ENCODE results near the gene GAS6. TPM values are rescaled to one million over a fixed set of nuclear protein-coding genes. Genes with fewer than 3 reads are reported as not detected.
"Not testable (repeated sequence)": the region's sequence is repeated elsewhere in the genome, so short reads cannot be mapped to it uniquely, and the experiment has no call there.

The GAS6 gene
- total RNA-seq (2014; rRNA removed; shearing (Covaris generic)) = 12.0 and 13.6 TPM in 2 replicates
- polyA plus RNA-seq (2014; cell fraction: nucleus; rRNA removed) = 40.6 and 45.9 TPM in 2 replicates

DNA sequence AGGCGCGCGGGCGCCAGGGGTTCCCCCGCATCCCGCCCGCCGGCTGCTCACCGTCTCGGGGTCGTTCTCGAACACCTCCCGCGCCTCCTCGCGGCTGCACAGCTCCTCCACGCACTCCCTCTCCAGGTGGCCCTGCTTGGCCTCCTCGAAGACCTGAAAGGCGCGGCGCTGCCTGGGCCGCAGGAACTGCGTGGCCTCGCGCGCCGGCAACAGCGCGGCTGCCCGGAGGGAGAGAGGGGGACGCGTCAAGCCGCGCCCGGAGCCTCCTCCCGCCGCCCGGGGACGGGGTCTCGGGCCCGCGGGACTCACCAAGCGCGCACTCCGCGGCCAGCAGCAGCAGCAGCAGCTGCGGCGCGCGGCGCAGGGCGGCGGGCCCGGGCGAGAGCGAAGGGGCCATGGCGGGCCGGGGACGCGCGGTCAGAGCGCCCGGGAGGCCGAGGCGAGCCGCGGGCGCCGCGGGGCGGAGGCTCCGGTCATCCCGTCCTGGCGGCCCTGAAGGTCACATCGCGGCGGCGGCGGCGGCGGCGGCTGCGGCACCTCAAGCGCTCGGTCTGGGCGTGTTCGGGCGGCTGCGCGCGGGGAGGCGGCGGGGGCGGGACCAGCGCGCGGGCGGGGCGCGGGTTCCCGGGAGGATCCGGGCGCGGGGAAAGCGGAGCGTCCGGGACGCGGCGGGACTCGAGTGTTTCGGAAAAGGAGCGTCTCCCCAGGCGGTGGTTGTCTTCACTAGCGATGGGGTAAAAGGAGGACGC lies at the start of gene GAS6:
GAS6 (minus strand) TSS at position 553 of the 749 bp plus-strand sequence; CDS start at position 397, 156 bp downstream.
- DNase-seq (ENCODE audit: extremely low read depth, low read depth) = peak; percentile 18

DNA sequence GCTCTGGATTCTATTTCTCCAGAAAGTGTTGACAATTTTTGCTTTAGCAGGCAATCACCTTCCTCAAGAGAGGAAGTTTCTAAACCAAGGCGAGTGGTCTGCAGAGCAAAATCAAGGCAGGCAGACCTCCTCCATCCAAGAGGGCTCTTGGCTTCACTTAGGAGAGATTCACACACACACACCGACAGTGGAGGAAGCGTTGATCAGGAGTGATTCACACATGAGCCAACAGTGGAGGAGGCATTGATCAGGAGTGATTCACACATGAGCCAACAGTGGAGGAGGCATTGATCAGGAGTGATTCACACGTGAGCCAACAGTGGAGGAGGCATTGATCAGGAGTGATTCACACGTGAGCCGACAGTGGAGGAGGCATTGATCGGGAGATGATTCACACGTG lies 49.5 kb upstream of the GAS6 start:
- DNase-seq (ENCODE audit: extremely low read depth, low read depth) = not testable (repeated sequence)

DNA sequence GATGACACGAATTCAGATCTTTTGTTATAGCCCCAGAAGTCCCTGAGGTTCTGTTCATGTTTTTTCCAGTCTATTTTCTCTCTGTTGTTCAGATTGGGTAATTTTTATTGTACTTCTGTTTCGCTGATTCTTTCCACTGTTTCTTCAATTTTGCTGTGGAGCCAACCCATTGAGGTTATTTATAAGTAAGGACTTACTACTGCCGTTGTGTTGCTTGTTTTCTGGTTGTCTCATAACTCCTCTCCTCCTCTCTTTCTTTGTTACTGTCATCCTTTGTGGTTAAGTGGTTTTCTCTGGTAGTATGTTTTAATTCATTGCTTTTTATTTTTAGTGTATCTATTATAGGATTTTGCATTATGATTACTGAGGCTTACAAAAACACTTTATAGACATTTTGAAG lies 48.7 kb upstream of the GAS6 start:
- DNase-seq (ENCODE audit: extremely low read depth, low read depth) = no peak

DNA sequence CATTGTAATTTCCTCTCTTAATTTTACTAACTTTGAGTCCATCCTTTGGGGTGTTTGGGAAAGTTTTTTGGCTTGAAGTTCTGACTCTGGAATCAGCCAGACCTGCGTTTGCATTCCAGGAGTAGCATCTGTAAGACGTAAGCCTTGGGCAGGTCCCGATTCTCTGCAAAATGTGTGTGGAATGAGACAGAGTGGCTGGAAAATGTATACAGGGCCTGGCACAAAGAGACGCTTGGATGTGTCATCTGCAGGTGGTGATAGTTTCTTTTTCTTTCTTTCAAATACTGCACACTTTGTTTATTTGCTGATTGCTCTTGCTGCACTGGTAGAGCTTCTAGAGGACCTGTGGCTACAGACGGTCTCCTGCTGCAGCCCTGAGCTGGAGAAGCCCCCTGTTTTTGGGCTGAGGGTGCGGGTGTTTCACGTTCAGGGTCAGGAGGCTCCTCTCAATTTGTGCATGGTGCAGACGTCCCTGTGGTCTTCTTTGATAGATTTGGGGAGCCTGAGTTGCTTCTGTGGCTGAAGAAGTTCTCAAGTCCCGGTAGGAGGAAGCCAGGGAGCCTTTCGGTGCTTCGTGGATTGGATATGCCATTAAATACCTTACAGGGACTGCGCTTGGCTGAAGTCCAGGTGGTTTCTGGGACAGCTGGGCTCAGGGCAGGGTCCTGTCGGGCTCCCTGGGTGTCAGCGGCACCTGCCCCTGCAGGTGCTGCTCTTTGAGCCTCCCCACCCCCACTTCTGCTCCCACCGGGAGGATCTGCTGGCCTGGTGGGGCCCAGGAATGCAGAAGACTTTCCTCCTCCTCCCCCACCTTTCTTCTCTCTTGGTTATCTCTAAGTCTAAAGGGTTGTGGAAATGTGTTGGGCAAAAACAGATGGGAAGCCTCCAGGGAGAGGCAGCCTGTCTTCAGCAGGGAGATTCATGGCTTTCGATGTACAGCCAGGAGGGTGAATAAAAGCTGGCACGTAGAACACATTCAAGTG lies 44.0 kb upstream of the GAS6 start:
- no peak for DNase-seq (ENCODE audit: extremely low read depth, low read depth)

DNA sequence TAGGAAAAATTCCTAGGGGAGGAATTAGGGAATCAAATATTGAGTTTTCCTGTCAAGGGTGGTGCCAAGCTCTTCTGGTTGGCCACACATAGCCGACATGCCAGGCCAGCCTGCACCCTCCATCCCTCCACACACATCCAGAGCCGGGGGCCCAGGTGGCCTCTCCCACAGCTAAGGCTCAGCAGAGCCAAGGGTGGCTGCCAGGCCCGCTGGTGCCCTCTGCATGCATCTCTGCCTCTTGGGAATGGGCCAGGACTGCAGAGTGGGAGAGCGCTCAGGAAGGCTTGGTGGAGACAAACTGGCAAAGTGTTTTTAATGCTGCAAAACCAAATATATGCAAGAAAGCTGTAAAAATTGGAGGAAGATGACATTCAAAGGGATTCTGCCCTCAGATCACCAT lies 42.7 kb upstream of the GAS6 start:
- DNase-seq (ENCODE audit: extremely low read depth, low read depth) = no peak

DNA sequence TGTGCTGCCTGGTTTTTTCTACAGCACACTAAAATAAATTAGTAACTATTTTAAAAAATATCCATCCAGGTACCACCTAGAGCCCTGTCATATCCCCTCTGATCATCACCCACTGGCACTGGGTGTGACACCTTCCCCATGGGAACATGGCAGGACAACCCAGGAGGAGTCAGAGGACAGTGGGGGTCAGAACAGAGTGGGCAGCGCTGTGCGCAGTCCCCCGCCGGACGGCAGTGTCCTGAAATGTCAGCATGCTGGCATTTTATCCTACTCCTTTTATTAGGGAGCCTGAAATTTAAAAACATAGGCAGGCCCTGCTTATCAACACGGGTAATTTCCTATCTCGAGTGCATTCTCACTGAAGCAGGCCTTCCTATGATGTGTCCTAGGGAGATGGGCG lies 42.1 kb upstream of the GAS6 start:
- DNase-seq (ENCODE audit: extremely low read depth, low read depth) = no peak

DNA sequence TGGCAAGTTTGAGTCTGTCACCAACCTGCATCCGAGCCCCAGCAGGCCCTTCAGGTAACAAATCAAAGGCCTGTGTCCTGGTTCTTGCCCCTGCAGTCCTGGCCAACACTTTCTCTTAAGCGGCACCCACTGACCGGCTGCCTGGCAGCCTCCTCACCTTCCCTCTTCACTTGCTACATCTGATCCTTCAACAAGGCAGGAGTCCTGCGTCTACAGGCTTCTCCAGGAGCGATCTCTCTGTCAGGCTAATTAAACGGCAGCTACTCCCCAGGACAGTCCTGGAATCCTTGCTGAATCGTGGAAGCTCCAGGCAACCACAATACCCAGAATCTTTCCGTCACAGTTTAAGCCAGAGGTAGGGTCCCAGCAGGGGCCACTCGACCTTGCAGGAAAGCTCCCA lies 41.1 kb upstream of the GAS6 start:
- no peak for DNase-seq (ENCODE audit: extremely low read depth, low read depth)

DNA sequence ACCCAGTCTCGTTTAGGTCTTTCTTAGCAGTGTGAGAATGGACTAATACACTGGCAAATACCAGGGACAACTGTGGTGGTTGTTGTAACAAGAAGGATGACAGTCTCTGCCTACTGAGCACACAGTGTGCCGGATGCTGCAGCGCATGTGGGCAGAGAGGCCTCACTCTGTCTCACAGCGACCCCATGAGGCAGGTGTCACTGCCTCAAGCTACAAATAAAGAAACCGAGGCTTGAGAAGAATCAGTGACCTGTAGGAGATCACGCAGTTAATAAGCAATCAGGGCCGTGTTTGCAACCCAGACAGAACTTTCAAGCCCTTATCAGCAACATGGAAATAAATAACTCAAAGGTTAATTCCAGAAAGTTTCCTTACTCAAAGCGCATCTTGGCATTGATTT lies 40.5 kb upstream of the GAS6 start:
- DNase-seq (ENCODE audit: extremely low read depth, low read depth) = peak; percentile 36

DNA sequence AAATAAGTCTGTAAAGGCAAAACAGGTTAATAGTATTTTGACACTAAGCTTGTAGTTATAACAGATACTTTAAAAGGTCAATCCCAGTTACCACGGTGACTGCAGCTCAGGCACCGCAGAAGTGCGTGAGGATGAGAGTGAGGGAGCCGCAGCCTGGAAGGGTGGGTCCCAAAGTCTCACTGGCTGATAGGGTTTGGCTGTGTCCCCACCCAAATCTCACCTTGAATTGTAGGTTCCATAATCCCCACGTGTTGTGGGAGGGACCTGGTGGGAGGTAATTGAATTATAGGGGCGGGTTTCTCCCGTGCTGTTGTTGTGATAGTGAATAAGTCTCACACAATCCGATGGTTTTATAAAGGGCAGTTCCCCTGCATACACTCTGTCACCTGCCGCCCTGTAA lies 40.0 kb upstream of the GAS6 start:
- DNase-seq (ENCODE audit: extremely low read depth, low read depth) = no peak

DNA sequence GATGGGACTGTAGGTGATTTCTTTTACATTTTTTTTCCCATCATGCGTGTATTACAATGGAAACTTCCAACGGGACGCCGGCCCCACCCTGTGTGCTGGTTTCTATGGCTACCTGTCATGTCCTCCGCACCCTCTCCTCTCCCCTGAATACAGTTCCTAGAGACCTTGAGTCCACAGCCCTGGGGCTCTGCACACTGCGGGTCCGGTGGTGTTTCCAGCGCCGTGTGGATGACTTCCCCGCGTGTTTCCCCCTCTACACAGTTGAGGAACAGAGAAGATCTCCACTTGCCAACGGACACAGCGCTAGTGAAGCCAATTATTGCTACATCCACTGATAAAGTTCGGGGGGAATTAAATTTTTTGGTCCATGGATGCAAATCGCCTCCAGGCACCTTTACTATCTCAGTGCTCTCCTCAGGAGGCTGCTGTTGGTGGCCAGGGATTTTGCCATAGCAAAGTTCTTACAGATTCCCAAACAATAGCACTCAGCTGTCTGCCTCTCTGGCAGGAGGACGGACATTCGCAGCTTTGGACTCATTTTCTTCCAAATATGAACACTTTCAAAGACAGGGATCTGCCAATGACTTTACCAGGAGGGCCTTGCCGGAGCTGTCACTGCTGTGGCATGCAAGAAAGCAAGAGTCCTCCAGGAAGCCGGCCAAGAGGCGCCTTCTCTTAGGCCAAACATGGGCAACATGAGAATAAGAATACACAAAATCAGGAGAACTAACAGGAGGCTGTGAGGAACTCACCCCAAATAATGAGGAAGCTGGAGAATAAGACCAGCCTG lies 39.3 kb upstream of the GAS6 start:
- no peak for DNase-seq (ENCODE audit: extremely low read depth, low read depth)

DNA sequence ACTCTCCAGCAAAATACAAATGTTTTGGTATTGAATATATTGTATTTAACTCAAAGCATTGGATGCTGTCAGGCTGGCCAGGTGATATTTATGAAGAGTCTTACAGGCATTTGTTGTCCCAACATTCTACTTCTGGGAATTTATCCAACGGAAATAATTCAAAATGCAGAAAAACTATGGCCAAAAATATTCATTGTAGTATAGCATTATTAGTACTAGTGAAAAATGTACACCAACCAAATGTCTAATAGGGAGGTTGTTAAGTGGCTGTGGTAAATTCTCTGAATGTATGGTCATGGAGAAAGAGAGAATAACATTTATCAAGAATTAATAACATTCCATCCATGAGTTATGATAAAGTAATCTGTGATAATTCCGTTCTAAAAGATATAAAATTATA lies 38.6 kb upstream of the GAS6 start:
- DNase-seq (ENCODE audit: extremely low read depth, low read depth) = no peak

DNA sequence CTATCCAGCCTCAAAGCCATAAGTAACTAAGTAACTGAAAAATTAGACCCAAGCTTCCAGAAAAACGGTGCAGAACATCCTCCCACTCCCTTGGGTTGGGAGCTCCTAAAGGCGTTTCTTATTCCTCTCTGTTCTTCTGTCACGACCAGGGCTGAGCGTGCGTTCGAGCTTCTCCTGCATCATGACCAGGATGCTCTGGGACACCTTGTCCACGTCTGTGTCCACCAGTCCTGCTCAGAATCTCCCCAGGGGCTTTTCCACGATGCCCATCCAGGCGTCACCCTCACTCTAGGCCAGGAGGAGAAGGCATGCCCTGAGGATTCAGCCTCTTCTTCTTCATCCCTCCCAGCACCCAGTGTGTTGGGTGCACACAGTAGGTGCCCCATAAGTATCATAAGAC lies 37.8 kb upstream of the GAS6 start:
- no peak for DNase-seq (ENCODE audit: extremely low read depth, low read depth)

DNA sequence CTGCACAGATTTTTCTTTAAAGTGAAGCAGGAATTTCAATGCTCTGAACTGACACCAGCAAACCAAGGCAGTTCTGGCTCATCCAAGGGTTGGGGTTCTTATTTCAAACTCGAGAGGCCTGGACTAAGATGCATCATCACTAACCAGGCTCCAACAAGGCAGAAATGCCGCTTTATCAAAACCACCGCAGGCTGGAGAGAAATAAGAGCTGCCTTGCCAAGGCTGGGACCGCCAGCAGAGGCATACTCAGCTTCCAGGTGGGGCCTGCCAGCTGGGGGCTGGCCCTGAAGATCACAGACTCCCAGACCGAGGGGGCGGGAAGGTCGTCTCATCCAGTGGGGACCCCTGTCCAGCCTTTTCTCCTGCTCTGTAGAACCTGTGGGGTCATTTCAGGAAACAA lies 37.4 kb upstream of the GAS6 start:
- no peak for DNase-seq (ENCODE audit: extremely low read depth, low read depth)

DNA sequence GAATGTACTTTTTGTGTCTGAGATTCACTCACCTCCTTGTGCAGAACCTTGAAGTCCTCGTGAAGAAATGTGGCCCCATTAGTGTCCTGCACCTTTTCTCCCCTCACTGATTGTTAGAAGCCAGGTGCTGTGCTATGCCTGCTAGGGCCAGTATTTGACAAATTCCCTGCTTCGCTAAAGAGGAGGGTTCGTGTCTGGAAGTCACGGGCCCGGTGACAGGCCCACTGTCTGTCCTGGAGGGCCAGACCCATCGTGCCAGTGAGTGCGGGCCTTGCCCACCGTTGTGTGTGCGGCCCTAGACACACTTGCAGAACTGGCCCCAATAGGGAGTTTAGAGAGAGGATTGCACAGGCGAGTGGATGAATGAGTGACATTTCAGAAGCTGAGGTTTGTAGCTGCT lies 36.8 kb upstream of the GAS6 start:
- no peak for DNase-seq (ENCODE audit: extremely low read depth, low read depth)

DNA sequence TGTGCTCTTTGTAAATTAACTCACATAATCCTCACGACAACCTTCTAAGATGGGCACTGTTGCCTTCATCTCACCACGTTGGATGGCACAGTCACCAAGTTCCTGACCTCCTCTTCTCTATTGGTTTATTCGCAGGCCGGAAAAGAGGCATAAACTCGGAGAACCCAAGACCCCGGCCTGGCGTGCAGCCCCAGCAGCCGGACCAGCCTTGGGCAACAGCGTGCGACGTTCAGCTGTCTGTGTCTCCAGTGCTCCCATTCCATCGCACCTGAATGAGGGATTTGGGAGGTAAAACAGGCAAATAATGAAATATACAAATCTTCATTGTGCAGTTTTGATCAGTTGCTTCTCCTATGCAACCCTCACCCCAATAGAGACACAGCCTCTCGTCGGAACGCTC lies 34.5 kb upstream of the GAS6 start:
- DNase-seq (ENCODE audit: extremely low read depth, low read depth) = no peak

DNA sequence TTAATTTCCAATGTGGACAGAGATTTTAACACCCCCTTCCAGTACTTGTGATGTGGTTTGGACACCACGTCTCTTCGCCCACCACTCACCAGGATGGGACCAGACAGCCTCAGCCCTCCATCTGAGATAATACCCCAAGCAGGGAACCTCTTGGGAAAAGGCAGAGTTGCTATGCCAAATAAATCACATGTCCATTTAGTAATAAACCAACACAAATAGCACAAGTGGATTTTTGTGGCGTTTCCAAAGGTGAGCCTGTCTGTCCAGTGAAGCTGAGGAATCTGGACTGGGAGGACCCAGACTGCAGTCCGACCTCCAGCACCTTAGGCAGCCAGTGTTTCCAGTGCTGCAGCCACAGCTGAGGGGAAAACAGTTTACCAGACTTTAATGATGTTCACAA lies 34.1 kb upstream of the GAS6 start:
- no peak for DNase-seq (ENCODE audit: extremely low read depth, low read depth)

DNA sequence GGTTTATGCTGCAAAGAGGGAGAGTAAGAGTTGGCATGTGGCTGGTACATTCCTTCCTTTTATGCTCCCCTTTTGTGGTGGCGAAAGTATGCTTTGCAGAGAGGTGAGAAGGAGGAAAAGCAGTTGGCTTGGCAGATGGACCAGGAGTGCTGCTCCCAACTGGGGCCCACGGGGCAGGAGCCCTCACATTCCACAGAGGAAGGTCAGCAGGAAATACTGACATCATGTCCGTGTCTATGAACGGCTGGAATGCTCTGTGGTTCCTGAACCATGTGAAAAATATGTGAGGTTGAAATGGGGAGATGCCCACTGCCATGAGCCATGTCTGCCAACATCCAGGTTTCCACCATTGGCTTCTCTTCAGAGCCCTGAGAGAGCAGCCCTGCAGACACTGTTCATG lies 33.3 kb upstream of the GAS6 start:
- peak; percentile 14 for DNase-seq (ENCODE audit: extremely low read depth, low read depth)

DNA sequence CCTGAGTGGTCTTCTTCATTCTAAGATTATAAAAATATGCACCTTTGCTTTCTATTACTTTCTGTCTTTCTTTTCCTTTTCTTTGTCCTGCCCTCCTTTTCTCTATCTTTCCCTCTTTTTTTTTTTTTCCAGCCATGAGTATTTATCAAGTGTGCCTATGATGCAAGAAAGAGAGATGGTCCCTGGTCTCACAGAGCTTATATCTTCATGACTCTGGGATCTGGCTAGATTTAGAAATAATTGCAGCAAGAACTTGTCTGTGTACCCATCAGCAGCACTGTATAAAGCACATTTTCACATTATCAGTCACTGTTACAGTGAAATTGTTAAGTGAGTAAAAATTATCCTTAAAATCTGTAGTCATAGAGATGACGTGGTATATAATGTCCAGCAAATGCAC lies 31.6 kb upstream of the GAS6 start:
- DNase-seq (ENCODE audit: extremely low read depth, low read depth) = no peak

DNA sequence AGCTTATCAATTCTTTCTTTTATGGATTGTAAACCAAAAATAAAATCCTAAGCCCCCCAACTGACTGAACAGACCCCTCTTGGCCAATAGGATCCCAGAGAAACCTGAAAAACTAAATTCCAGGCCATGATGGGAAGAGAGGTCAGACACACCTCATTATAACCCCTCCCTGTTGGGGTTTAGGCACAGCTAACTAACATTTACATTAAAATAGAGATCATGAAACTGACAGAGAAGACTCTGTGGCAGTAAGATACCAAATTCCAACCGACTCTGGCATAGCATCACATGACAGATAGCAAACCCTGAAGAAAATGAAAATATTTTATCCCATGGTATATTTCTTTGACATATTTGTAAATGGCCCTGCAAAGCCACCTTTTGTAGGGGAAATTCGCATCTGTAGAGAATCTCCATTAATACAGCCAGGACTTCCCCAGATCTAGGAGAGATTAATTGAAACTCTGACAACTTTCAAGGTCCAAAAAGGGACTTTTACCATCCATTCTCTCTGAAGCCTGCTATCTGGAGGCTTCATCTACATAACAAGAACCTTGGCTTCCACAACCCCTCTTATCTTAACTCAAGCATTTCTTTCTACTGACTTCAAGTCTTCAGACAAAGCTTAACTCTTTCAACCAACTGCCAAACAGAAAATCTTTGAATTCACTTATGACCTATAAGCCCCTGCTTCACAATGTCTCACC lies 27.1 kb upstream of the GAS6 start:
- no peak for DNase-seq (ENCODE audit: extremely low read depth, low read depth)

DNA sequence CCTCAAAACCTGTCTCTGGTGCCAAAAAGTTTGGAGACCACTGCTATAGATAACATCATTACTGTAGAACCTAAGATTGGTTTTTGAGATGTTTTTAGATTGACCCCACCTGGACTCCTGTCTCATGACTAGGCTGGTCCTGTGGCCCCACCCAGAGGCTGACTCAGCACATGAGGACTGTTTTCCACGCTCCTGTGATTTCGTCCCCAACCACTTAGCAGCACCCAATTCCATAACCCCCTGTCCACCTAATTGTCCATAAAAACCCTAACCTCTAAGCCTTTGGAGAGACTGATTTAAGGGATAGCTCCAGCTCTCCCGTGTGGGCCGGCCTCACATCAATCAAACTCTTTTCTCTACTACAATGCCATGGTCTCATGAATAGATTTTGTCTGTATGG lies 25.6 kb upstream of the GAS6 start:
- DNase-seq (ENCODE audit: extremely low read depth, low read depth) = no peak
